Lung (tissue), 12 donors: ENCODE measurements around the gene DNAJB4. TPM values are rescaled to one million over a fixed set of nuclear protein-coding genes. Genes with fewer than 3 reads are reported as not detected.

Experiments
- ATAC-seq: fragments of 200-7000 bp; cut with Tn5 transposase; one replicate; pipeline ENCODE4 v1.9.1; 2020; ENCODE audit warnings: moderate number of reproducible peaks; ENCODE audit not compliant: insufficient read depth, low FRiP score
- DNase-seq, 3 donors: peaks; one replicate each; pipeline ENCODE4 v3.0.0-alpha.2; 2013 to 2017
- H3K27ac ChIP-seq, 2 donors: one replicate each; pipeline ENCODE4 v1.5.1; 2013; ENCODE audit warnings: mild to moderate bottlenecking in 2 of 2, moderate library complexity in 2 of 2, control low read depth in 1 of 2, inconsistent platforms in 1 of 2, low read depth in 1 of 2, low read length in 1 of 2
- H3K27me3 ChIP-seq, 3 donors: one replicate each; pipeline ENCODE4 v1.5.1; 2013; ENCODE audit warnings: low read length in 2 of 3; ENCODE audit not compliant: control insufficient read depth in 3 of 3, insufficient read depth in 3 of 3
- H3K36me3 ChIP-seq, 4 donors: one replicate each; pipeline ENCODE4 v1.5.1; 2013; ENCODE audit warnings: low read length in 4 of 4, mild to moderate bottlenecking in 1 of 4, moderate library complexity in 1 of 4; ENCODE audit not compliant: control insufficient read depth in 4 of 4, insufficient read depth in 4 of 4
- H3K4me1 ChIP-seq, 5 donors: one replicate each; pipeline ENCODE4 v1.5.1; 2013; ENCODE audit warnings: low read length in 5 of 5, mild to moderate bottlenecking in 2 of 5, moderate library complexity in 1 of 5; ENCODE audit not compliant: control insufficient read depth in 5 of 5, insufficient read depth in 5 of 5
- H3K4me3 ChIP-seq: one replicate; pipeline ENCODE4 v1.5.1; 2013; ENCODE audit warnings: mild to moderate bottlenecking, control low read depth, moderate library complexity
- H3K9ac ChIP-seq, 2 donors: one replicate each; pipeline ENCODE4 v1.5.1; 2013; ENCODE audit warnings: low read length in 2 of 2, control low read depth in 1 of 2; ENCODE audit not compliant: insufficient read depth in 1 of 2
- H3K9me3 ChIP-seq, 4 donors: one replicate each; pipeline ENCODE4 v1.5.1; 2013; ENCODE audit warnings: low read length in 3 of 4, mild to moderate bottlenecking in 1 of 4, moderate library complexity in 1 of 4; ENCODE audit not compliant: control insufficient read depth in 4 of 4, insufficient read depth in 3 of 4
- CTCF ChIP-seq: IDR thresholded peaks from 2 replicates; pipeline ENCODE4 v1.5.1; 2012; ENCODE audit warnings: mild to moderate bottlenecking; ENCODE audit errors: control extremely low read depth, extremely low read depth
- WGBS, 2 donors: extraction: QIAGEN DNeasy Blood & Tissue Kit; methylation state at CpG; one replicate each; pipeline ENCODE4 v1.1.7; 2013; 5-methylcytosine and 5-hydroxymethylcytosine counted together
- polyA plus RNA-seq, 2 donors: library from polyadenylated mRNA; stranded (reverse); fragments of 200-250 nt; gene quantifications; one replicate each; pipeline ENCODE4 v1.2.1, GENCODE V29; 2013
- total RNA-seq, 2 donors: library from RNA; depleted of rRNA in 1 of 2; stranded (reverse); fragments of >200 nt in 1 of 2; gene quantifications; one replicate each; pipeline ENCODE4 v1.2.1, GENCODE V29; 2014 to 2021
- donor health status: control.
- donor health status: control.
- donor health status: Bipolar disorder and iron deficiency.
- donor health status: healthy.
- donor health status: DM: yes; HTN: yes; CAD: no.

DNAJB4 gene
- total and polyA plus RNA-seq, 4 donors = 8.3 to 88.7 (median 21.1) TPM

GRCh38 chr1:78003882-78004718 lies 639 bp upstream of the DNAJB4 start:
- H3K4me1 ChIP-seq = peaks cover 0 to 26% (median 0%) of the 10 kb centered on the region in 5 donors
- peaks cover 0 to 4% (median 0%) of the 10 kb centered on the region in 3 donors for H3K27me3 ChIP-seq
- H3K9ac ChIP-seq = peak overlapping the region in 1 of 2 donors; percentile 100
- ATAC-seq = peak; percentile 38
- peak overlapping the region in 1 of 2 donors; percentile 33 for H3K27ac ChIP-seq
- no peaks in the 10 kb centered on the region for H3K9me3 ChIP-seq
- DNase-seq = peak; percentile 59 to 86 (median 79)
- H3K4me3 ChIP-seq = no peak overlapping the region
- H3K36me3 ChIP-seq = no peaks in the 10 kb centered on the region
- 5 to 16% methylated on average over 8 of the region's 8 CpGs for WGBS, 2 donors
- TF ChIP-seq CTCF = no peak

DNA sequence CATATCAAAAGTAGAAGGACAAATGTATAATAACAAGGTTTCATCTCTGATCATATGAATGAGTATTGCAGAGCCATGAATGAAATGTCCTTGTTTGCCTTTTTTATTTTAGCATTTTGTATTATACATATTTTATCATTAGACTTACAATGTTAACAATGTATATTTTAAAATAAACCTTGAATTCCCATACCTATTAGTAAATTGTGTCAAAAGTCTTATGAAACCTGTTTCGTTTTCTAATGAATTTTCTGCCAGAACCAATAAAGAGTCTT lies 646 bp downstream of the DNAJB4 start:
- DNase-seq (no peak), ATAC-seq (no peak)
- Histone ChIP-seq H3K4me3 (no peak overlapping the region), H3K9ac (peak overlapping the region; percentile 41 to 100), H3K27me3 (no peaks in the 10 kb centered on the region), H3K4me1 (peaks cover 0 to 26% (median 0%) of the 10 kb centered on the region in 5 donors), H3K27ac (peak overlapping the region in 1 of 2 donors; percentile 91), H3K9me3 (no peaks in the 10 kb centered on the region), H3K36me3 (no peaks in the 10 kb centered on the region)
- TF ChIP-seq CTCF = no peak
- WGBS, 2 donors = 0 to 6% methylated on average over 1 of the region's 1 CpG

GRCh38 chr1:78005755-78006154 lies 1.0 kb downstream of the DNAJB4 start:
- Histone ChIP-seq H3K36me3 (no peaks in the 10 kb centered on the region), H3K27ac (peak overlapping the region in 1 of 2 donors; percentile 45), H3K9me3 (no peaks in the 10 kb centered on the region), H3K27me3 (no peaks in the 10 kb centered on the region), H3K4me1 (peaks cover 0 to 26% (median 0%) of the 10 kb centered on the region in 5 donors), H3K4me3 (no peak overlapping the region), H3K9ac (peak overlapping the region; percentile 41 to 100)
- DNase-seq = peak; percentile 77 to 98 (median 98)
- TF ChIP-seq CTCF = no peak
- no peak for ATAC-seq
- 3 to 5% methylated on average over 1 of the region's 1 CpG for WGBS, 2 donors

DNA sequence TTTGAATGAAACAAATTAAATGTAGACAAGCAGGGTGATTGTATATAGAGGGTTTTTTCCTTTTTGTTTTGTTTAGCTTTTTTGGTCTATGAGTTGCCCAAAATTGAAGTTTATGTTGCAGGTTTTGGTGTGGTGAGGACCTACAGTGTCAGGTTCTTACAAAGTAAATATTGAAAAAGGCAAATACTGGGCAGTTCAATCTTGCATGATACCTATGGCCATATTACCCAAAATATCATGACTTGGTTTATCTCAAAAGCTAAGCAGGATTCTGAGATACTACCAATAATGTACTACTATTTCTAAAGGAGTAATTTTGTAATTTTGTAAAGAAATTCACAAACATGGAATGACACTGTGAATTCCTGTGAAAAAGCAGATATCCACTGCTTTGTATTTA lies 1.8 kb downstream of the DNAJB4 start:
- Histone ChIP-seq H3K4me1 (peaks cover 0 to 26% (median 0%) of the 10 kb centered on the region in 5 donors), H3K9ac (peak overlapping the region in 1 of 2 donors; percentile 100), H3K4me3 (no peak overlapping the region), H3K36me3 (no peaks in the 10 kb centered on the region), H3K27ac (peak overlapping the region in 1 of 2 donors; percentile 45), H3K9me3 (no peaks in the 10 kb centered on the region), H3K27me3 (no peaks in the 10 kb centered on the region)
- ATAC-seq (no peak), DNase-seq (peak in 1 of 3 donors; percentile 42)
- no peak for TF ChIP-seq CTCF
